Myocyte (in vitro differentiated cells): Measurements from ENCODE around the gene PLCB3. TPM values are rescaled to one million over a fixed set of nuclear protein-coding genes. Genes with fewer than 3 reads are reported as not detected.
A peak's percentile ranks its signal among the peaks of the same experiment; 100 is the strongest.

ENCODE experiments used
- DNase-seq: peaks from one replicate; pipeline ENCODE4 v3.0.0-alpha.2; 2012; ENCODE audit warnings: low read depth
- total RNA-seq: library from RNA; depleted of rRNA; stranded (reverse); fragments of >200 nt; gene quantifications from 2 replicates; pipeline ENCODE4 v1.2.3, GENCODE V29; 2014

PLCB3 gene
- total RNA-seq, 1 donor from 2014 or later, result 41.7 TPM

DNA sequence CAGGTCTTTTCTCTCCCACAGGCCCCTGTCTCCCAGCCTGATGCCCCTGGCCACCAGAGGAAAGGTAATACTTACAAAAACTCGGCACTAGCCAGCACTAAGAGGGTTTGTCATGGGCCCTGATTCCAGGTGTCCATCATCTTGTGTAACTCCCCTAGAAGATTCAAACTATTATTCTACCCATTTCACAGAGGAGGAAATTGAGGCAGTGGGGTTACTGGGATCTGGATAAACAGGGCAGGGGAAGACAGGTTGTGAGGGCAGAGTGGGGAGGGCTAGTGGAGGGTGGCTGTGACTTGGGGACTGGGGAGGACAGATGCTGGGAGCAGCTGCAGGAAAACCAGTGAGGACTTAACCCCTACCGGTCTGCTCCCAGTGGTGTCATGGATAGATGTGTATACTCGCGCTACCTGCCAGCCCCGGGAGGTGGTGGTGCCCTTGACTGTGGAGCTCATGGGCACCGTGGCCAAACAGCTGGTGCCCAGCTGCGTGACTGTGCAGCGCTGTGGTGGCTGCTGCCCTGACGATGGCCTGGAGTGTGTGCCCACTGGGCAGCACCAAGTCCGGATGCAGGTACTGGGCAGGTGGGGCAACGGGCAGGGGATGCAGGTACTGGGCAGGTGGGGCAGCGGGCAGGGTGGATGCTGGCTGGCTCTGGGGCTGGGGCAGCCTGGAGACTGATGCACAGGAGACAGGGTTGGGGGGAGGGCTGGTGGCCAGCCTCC is 15.7 kb upstream of the PLCB3 start:
- DNase-seq, result no peak

DNA sequence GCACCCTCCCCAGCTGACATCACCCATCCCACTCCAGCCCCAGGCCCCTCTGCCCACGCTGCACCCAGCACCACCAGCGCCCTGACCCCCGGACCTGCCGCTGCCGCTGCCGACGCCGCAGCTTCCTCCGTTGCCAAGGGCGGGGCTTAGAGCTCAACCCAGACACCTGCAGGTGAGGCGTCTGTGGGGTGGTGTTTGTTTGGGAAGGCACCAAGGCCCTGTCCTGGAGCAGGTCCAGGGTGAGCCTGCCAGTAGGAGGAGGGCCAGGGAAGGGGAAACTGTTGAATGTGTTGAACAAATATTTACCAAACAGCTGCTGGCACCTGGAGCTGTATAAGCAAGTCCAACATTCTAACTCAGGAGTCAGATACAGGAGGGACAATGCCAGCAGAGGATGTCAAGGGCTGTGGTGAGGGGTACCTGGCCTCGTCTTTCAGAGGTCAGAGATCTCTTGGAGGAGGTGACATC is 13.8 kb upstream of the PLCB3 start:
- no peak for DNase-seq

DNA sequence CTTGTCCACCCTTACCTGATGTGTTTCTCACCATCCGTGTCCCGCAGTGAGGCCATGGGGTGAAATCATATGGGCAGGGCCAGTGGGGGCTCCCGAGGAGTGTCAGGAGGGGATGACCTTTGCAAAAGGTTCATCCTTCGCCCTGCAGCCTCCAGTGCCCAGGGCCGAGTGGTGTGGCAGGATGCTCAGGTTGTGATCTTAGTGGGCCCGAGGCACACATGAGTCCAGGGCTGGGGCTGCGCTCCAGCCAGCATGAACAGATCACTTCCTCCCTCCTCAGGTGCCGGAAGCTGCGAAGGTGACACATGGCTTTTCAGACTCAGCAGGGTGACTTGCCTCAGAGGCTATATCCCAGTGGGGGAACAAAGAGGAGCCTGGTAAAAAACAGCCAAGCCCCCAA is 13.3 kb upstream of the PLCB3 start:
- no peak for DNase-seq

GRCh38 chr11:64238999-64239398 is 12.3 kb upstream of the PLCB3 start:
- no peak for DNase-seq

DNA sequence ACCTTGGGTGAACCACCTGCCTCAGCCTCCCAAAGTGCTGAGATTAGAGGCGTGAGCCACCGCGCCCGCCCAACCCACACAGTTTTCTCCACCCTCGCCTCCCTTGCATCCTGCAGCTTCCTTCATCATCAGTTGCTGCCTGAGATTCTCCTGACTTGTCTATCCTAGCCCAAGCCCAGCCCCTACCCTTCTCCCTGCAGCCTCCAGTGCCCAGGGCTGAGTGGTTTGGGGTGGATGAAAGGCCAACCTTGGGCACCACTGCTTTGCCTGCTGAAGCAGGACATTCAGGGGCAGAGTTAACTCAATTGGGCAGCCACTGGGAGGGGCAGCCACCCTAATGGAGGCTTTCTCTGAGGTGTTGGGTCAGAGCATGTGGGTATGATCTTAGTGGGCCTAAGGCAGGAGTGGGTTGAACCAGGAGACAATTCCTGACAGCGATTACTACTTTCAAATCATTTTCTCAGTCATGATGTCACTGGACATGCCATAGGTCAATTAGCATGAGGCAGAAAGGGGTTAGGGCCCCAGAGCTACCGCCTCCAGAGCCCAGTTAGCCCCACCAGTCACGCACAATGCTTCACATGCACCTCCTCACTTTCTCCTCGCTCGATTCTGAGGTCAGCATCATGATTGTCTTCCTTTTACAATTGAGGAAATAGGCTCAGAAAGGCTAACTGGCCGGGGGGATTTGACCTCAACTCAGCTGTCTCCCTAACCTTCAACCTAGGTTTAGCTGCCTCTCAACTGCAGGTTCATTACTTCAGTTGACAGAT is 11.5 kb upstream of the PLCB3 start:
- no peak for DNase-seq

DNA sequence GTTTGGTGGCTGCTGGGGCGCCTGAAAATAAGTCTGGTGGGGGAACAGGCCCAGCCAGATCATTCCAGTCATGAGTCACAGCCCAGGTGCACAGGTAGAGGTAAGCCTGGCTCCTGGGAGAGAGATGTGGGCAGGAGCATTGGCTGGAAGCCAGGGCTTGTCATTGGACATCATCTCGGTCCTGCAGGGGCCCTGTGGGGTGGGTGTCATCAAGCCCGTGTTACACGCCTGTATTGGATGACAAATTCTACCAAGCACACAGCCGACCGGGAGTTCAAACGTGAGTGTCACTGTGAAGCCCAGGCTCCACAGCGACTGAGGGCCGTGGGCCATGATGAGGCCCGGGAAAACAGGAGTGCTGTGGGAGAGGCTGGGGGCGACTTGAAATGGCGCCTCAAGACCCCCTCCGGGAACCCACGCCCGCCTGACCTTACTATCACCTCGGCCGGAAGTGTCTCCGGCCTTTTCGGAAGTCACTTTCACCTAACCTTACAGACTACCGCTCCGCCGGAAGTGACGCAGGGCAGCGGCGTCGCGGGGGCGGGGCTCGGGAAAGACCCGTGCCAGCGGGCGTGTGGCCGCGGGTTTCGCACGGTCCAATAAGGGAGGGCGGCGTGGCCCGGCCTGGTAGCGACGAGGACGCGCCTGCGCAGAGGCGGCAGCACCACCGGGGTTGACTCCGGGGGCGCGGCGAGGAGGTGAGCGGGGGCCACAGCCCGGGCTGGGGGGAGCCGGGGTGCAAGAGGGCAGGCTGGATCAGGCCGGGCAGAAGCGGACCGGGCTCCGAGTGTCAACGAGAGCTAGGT is 10.7 kb upstream of the PLCB3 start, which contains the start of gene FKBP2:
FKBP2 (plus strand) TSS at position 661 of the 806 bp plus-strand sequence. CDS start 1,293 bp downstream, outside the sequence.
- peak; percentile 97 for DNase-seq

DNA sequence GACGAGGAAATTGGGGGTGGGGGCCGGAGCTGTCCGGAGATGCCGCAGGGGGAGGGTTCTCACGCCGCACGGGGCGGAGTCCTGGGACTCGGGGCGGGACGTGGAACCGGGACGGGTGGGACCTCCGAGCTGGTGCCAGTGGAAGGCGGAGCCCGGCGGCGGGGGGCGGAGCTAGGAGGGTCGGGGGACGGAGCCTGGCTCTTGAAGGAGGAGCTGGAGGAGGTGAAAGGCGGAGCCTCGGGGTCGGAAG is 10.2 kb upstream of the PLCB3 start:
- peak; percentile 99 for DNase-seq

DNA sequence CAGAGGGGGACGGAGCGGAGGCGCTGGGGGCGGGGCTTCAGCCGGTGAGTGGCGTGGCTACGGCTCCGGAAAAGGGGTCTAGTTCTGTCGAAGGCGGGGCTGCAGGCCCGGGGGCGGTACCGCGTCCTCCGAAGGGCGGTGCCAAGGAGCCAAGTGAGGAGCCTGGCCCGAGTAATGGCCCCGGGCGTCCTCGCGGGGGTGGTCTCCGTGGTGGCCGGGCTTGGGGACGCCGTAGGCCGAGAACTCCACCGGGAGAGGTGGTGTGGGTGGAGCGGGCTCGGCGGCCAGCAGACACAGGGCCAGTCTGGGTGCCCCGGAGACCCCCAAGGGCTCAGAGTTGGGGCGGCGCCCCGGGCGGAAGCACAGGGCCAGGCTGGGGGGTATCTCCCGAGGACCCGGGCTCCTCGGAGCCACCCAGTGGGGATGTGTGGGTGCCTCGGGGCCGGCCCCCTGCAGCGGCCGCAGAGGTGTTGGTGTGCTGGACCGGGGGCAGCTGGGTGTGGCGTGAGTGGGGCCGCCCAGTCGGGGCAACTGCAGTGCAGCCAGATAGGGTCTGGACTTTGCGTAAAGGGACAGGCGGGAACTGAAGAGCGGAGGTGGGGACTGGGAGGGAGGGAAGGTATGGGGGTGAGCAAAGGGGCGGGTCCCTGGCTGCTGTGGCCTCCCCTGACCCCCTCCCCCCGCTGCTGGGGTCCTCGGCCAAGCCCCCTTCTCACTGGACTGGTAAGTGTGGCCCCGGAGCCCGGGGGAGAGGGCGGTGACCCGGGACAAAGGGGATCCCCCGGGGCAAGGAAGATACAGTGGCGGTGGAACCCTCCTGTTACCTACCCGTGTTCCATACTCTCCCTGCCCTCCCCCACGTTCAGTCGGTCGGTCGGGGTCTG is 9.6 kb upstream of the PLCB3 start:
- peak; percentile 58 for DNase-seq

DNA sequence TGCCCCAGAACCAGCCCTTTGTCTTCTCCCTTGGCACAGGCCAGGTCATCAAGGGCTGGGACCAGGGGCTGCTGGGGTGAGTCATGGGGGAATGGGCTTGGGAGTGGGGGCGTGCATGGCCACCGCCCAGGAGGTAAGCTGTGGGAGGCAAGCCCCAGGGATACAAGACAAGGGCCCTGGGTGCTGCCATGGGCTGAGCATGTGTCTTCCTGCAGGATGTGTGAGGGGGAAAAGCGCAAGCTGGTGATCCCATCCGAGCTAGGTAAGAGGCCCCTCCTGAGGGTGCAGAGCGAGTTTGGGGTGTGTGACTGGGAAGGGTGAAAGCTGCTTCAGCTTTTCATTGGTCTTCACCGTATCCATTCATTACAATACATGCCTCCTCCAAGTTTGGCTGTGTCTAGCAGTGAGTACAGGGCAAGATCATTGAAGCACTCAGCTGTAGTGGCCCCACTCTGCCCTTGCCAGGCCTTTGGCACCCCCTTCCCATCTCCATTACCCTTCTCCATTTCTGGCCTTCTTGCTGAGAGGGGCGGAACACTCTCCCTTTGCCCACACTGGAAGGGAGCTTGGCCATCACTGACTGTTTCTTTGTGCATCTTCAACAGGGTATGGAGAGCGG is 8.0 kb upstream of the PLCB3 start:
- no peak for DNase-seq

- peak; percentile 53 for DNase-seq
These were observed 7.2 kb upstream of the PLCB3 start for GRCh38 chr11:64244107-64244506.

DNA sequence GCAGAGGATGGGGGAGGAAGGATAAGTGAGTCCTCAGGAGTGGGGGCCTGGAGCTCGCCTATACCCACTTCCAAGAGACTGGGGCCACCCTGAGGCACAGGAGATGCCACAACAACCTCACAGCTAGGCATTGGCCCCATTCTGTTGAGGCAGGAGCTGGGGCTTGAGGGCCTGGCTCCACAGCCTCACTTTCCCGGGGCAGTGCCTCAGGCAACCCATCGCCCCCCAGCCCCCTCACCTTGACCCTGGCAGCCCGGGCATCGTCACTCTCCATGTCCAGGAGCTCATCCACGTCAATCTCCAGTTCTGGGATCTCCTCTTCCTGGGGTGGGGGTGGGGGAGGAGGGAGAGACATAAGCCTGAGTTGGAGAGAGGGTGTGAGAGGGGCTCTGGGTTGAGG is 6.4 kb upstream of the PLCB3 start:
- peak; percentile 34 for DNase-seq

GRCh38 chr11:64245401-64245796 is 5.9 kb upstream of the PLCB3 start:
- DNase-seq, result peak; percentile 97

DNA sequence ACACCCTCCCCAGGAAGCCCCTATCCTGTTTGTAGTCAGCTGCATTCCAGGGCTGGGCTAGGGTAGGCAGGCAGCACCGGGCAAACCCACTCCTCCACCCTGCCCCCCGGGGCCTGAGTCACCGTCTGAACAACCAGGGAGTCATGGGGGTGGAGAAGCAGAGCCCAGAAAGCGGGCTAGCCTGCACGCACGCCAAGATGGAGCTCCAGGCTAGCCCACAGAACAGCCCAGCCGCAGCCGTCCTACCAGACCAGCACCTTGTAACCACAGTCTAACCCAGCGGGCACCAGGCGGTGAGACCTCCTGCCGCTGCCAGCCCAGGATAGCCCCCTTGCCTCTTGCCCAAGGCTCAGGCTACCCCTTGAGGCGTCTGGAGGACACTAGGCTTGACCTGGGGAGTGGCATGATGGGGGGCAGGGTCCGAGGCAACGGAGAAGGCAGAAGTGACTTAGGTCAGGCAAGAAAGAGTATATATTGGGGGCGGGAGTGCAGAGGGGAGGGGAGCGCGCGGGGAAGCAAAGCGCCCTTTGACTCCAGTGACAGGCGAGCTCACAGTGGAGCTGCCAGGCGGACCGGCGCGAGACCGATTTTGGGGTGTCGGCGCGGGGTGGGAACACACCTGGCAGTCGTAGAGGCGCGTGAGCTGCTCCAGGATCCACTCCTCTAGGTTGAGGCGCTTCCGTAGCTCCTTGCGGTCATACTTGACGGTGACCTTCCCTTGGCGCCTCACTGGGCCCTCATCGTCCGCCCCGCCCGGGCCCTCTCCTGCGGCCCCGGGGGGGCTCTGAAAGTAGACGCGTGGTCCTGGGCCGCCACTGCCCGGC is 5.3 kb upstream of the PLCB3 start:
- DNase-seq, result peak; percentile 99

- DNase-seq, result peak; percentile 41
These were observed 4.8 kb upstream of the PLCB3 start for GRCh38 chr11:64246621-64246870.

GRCh38 chr11:64246871-64247728 is 4.2 kb upstream of the PLCB3 start, which contains the start of gene PPP1R14B:
PPP1R14B (minus strand) TSS chr11:64246943; CDS start chr11:64246673, 270 bp downstream.
- DNase-seq, result peak; percentile 93

- no peak for DNase-seq
These were observed 3.4 kb upstream of the PLCB3 start for GRCh38 chr11:64247729-64248531.

GRCh38 chr11:64248578-64248977 is 2.8 kb upstream of the PLCB3 start:
- DNase-seq, result no peak

GRCh38 chr11:64249038-64249437 is 2.3 kb upstream of the PLCB3 start:
- no peak for DNase-seq
